ENCODE data around the gene NTN1.
"Not testable (repeated sequence)": the region's sequence is repeated elsewhere in the genome, so short reads cannot be mapped to it uniquely, and the experiment has no call there.

NTN1 gene

GRCh38 chr17:9256751-9257629, 235.7 kb downstream of the NTN1 start:
- DNase-seq (ENCODE audit: low read depth): no peak
- no peak for TF ChIP-seq CTCF (IDR thresholded peaks at IDR 0.05; ENCODE audit: low read length, missing control alignments)
- no peak overlapping the region for H3K4me3 ChIP-seq (replicated peaks; ENCODE audit: low read depth, low read length)

- H3K4me3 ChIP-seq (replicated peaks; ENCODE audit: low read depth, low read length); DNase-seq (ENCODE audit: low read depth): not testable (repeated sequence)
Measured at GRCh38 chr17:9257630-9257965, 236.3 kb downstream of the NTN1 start.

GRCh38 chr17:9258115-9259015, 237.1 kb downstream of the NTN1 start:
- no peak for DNase-seq (ENCODE audit: low read depth)
- no peak overlapping the region for H3K4me3 ChIP-seq (replicated peaks; ENCODE audit: low read depth, low read length)
- TF ChIP-seq CTCF (IDR thresholded peaks at IDR 0.05; ENCODE audit: low read length, missing control alignments): no peak

GRCh38 chr17:9259419-9259818, 238.1 kb downstream of the NTN1 start:
- no peak for TF ChIP-seq CTCF (IDR thresholded peaks at IDR 0.05; ENCODE audit: low read length, missing control alignments)
- no peak for DNase-seq (ENCODE audit: low read depth)
- H3K4me3 ChIP-seq (replicated peaks; ENCODE audit: low read depth, low read length): no peak overlapping the region

- no peak overlapping the region for H3K4me3 ChIP-seq (replicated peaks; ENCODE audit: low read depth, low read length)
- no peak for DNase-seq (ENCODE audit: low read depth)
- no peak for TF ChIP-seq CTCF (IDR thresholded peaks at IDR 0.05; ENCODE audit: low read length, missing control alignments)
Measured at GRCh38 chr17:9261081-9262012, 240.0 kb downstream of the NTN1 start.

GRCh38 chr17:9266031-9266680, 244.8 kb downstream of the NTN1 start:
- no peak overlapping the region for H3K4me3 ChIP-seq (replicated peaks; ENCODE audit: low read depth, low read length)
- no peak for TF ChIP-seq CTCF (IDR thresholded peaks at IDR 0.05; ENCODE audit: low read length, missing control alignments)
- DNase-seq (ENCODE audit: low read depth): no peak

All from fibroblast of pulmonary artery (primary cell).